GM21423 (cell line): Measurements from ENCODE around the gene TP53TG3C.
"Not testable (repeated sequence)": the region's sequence is repeated elsewhere in the genome, so short reads cannot be mapped to it uniquely, and the experiment has no call there.

Source experiments
- ATAC-seq: cut with Tn5 transposase; IDR thresholded peaks from one replicate; pipeline ENCODE4 v1.9.1; 2021; ENCODE audit warnings: mild to moderate bottlenecking, moderate library complexity; ENCODE audit not compliant: unreplicated experiment

Gene TP53TG3C

GRCh38 chr16:33193926-33194325 lies at the start of gene TP53TG3C:
TP53TG3C (plus strand) TSS chr16:33194226; CDS start chr16:33194294, 68 bp downstream.
- ATAC-seq, result not testable (repeated sequence)
